Measurements from ENCODE around the gene SAMD11. TPM values are rescaled to one million over a fixed set of nuclear protein-coding genes. Genes with fewer than 3 reads are reported as not detected.

SAMD11 gene
- total RNA-seq, 1 experiment from 2014 or later = 0.54 TPM

GRCh38 chr1:978069-978834 lies 54.5 kb downstream of the SAMD11 start:
- CTCF ChIA-PET = no interaction called here
- H3K36me3 Mint-ChIP-seq (ENCODE audit: insufficient read depth, unreplicated experiment) = peaks cover 28% of the 10 kb centered on the region
- intact Hi-C loops (cut with micrococcal nuclease; ENCODE audit: unreplicated experiment) = no loop called here
- peaks cover 27% of the 10 kb centered on the region for H3K27me3 Mint-ChIP-seq (ENCODE audit: unreplicated experiment)
- peak overlapping the region; percentile 82 for H3K27ac Mint-ChIP-seq (ENCODE audit: unreplicated experiment)
- H3K4me1 Mint-ChIP-seq (ENCODE audit: low read depth, unreplicated experiment) = peaks cover 18% of the 10 kb centered on the region
- TF ChIP-seq CTCF (IDR thresholded peaks at IDR 0.05; ENCODE audit: unreplicated experiment) = no peak
- BruUV-seq (replicated peaks) = no TSS peak
- H3K9me3 Mint-ChIP-seq (ENCODE audit: low read depth, unreplicated experiment) = no peaks in the 10 kb centered on the region
- DNase-seq = no peak
- peak overlapping the region; percentile 58 for H3K4me3 Mint-ChIP-seq (ENCODE audit: low read depth, unreplicated experiment)

- H3K27ac Mint-ChIP-seq (ENCODE audit: unreplicated experiment) = no peak overlapping the region
- H3K9me3 Mint-ChIP-seq (ENCODE audit: low read depth, unreplicated experiment) = no peaks in the 10 kb centered on the region
- H3K27me3 Mint-ChIP-seq (ENCODE audit: unreplicated experiment) = peaks cover 34% of the 10 kb centered on the region
- peaks cover 24% of the 10 kb centered on the region for H3K36me3 Mint-ChIP-seq (ENCODE audit: insufficient read depth, unreplicated experiment)
- CTCF ChIA-PET = no interaction called here
- no peak for TF ChIP-seq CTCF (IDR thresholded peaks at IDR 0.05; ENCODE audit: unreplicated experiment)
- H3K4me1 Mint-ChIP-seq (ENCODE audit: low read depth, unreplicated experiment) = peaks cover 18% of the 10 kb centered on the region
- H3K4me3 Mint-ChIP-seq (ENCODE audit: low read depth, unreplicated experiment) = no peak overlapping the region
- DNase-seq = no peak
- BruUV-seq (replicated peaks) = no TSS peak
- intact Hi-C loops (cut with micrococcal nuclease; ENCODE audit: unreplicated experiment) = no loop called here
Observed at GRCh38 chr1:978835-979743, 55.4 kb downstream of the SAMD11 start.

- Mint-ChIP-seq H3K4me1 (ENCODE audit: low read depth, unreplicated experiment) (peaks cover 18% of the 10 kb centered on the region), H3K27ac (ENCODE audit: unreplicated experiment) (no peak overlapping the region), H3K4me3 (ENCODE audit: low read depth, unreplicated experiment) (no peak overlapping the region), H3K36me3 (ENCODE audit: insufficient read depth, unreplicated experiment) (peaks cover 23% of the 10 kb centered on the region), H3K27me3 (ENCODE audit: unreplicated experiment) (peaks cover 34% of the 10 kb centered on the region), H3K9me3 (ENCODE audit: low read depth, unreplicated experiment) (no peaks in the 10 kb centered on the region)
- DNase-seq = no peak
- BruUV-seq (replicated peaks) = no TSS peak
- TF ChIP-seq CTCF (IDR thresholded peaks at IDR 0.05; ENCODE audit: unreplicated experiment) = no peak
- CTCF ChIA-PET = no interaction called here
- intact Hi-C loops (cut with micrococcal nuclease; ENCODE audit: unreplicated experiment) = no loop called here
Observed at GRCh38 chr1:979744-980072, 56.0 kb downstream of the SAMD11 start.

GRCh38 chr1:980137-980571 lies 56.4 kb downstream of the SAMD11 start:
- Mint-ChIP-seq H3K9me3 (ENCODE audit: low read depth, unreplicated experiment) (no peaks in the 10 kb centered on the region), H3K27ac (ENCODE audit: unreplicated experiment) (no peak overlapping the region), H3K27me3 (ENCODE audit: unreplicated experiment) (peaks cover 36% of the 10 kb centered on the region), H3K36me3 (ENCODE audit: insufficient read depth, unreplicated experiment) (peaks cover 19% of the 10 kb centered on the region), H3K4me1 (ENCODE audit: low read depth, unreplicated experiment) (peaks cover 18% of the 10 kb centered on the region), H3K4me3 (ENCODE audit: low read depth, unreplicated experiment) (no peak overlapping the region)
- no TSS peak for BruUV-seq (replicated peaks)
- TF ChIP-seq CTCF (IDR thresholded peaks at IDR 0.05; ENCODE audit: unreplicated experiment) = no peak
- DNase-seq = no peak
- intact Hi-C loops (cut with micrococcal nuclease; ENCODE audit: unreplicated experiment) = no loop called here
- CTCF ChIA-PET = interaction anchor here (0.7 kb wide), 1 partner anchor 22 kb away, joined by 4 read pairs; no protein-coding TSS in a partner anchor
